Endothelial cell of umbilical vein (primary cell): ENCODE results near the gene TSPOAP1. TPM values are rescaled to one million over a fixed set of nuclear protein-coding genes. Genes with fewer than 3 reads are reported as not detected.

Experiments used
- BruUV-seq: library from RNA; stranded (reverse); fragments of 400-500 nt; replicated peaks from 2 replicates; lab custom pipeline; 2021; lab: Mats Ljungman, UMichigan
- CTCF ChIA-PET: fragments of 300-600, 350-600 bp; sonication (Branson Sonifier 250); formaldehyde crosslinking; loops from one replicate; lab custom pipeline; 2021; ENCODE audit warnings: antibody characterized with exemption, inconsistent platforms; lab: Charles Lee
- POLR2A ChIA-PET: fragments of 300-600, 350-600 bp; sonication (Branson Sonifier 250); formaldehyde crosslinking; loops from one replicate; lab custom pipeline; 2021; ENCODE audit warnings: antibody characterized with exemption, inconsistent platforms; lab: Charles Lee
- DNase-seq: peaks from one replicate; pipeline ENCODE4 v3.0.0-alpha.2; 2011; ENCODE audit warnings: low read depth, low spot score
- FAIRE-seq: peaks from 2 replicates; lab custom pipeline; 2011; peaks lifted over from hg19 to GRCh38; lab: Jason Lieb, UNC
- H2AFZ ChIP-seq: 2 replicates; pipeline ENCODE4 v1.6.0; 2012; ENCODE audit warnings: low read depth, low read length, control low read depth, inconsistent platforms
- H3K27ac ChIP-seq: 2 replicates; pipeline ENCODE4 v1.5.1; 2011; ENCODE audit warnings: low read depth, mild to moderate bottlenecking, control low read depth, low read length, moderate library complexity; ENCODE audit not compliant: insufficient read depth
- H3K27me3 ChIP-seq, 2 experiments: 2 replicates each; pipeline versions ENCODE4 v1.6.0 to v1.6.1; 2011; ENCODE audit warnings: low read length in 2 of 2, mixed read lengths in 1 of 2; ENCODE audit not compliant: control insufficient read depth in 2 of 2, insufficient read depth in 2 of 2
- H3K36me3 ChIP-seq, 2 experiments: 2 replicates in 1 of 2; 3 replicates in 1 of 2; pipeline ENCODE4 v1.5.1; 2011; ENCODE audit warnings: low read length in 2 of 2, mild to moderate bottlenecking in 1 of 2, moderate library complexity in 1 of 2; ENCODE audit not compliant: control insufficient read depth in 2 of 2, insufficient read depth in 2 of 2; ENCODE audit errors: extremely low read depth in 1 of 2
- H3K4me1 ChIP-seq: 3 replicates; pipeline ENCODE4 v1.5.1; 2011; ENCODE audit warnings: mild to moderate bottlenecking, low read length; ENCODE audit not compliant: control insufficient read depth, insufficient read depth; ENCODE audit errors: extremely low read depth
- H3K4me2 ChIP-seq: 2 replicates; pipeline ENCODE4 v1.6.1; 2011; ENCODE audit warnings: low read length, control low read depth, mixed read lengths; ENCODE audit not compliant: insufficient read depth
- H3K4me3 ChIP-seq, 3 experiments: fragments of 200-600 bp in 1 of 3; sonication (generic), shearing (Covaris generic) in 1 of 3; replicated peaks in 1 of 3; 2 replicates each; pipeline ENCODE4 v1.5.1; 2011 to 2016; ENCODE audit warnings: control low read depth in 3 of 3, low read length in 3 of 3, mild to moderate bottlenecking in 2 of 3, inconsistent platforms in 1 of 3, low read depth in 1 of 3, moderate library complexity in 1 of 3; ENCODE audit not compliant: insufficient read depth in 1 of 3
- H3K79me2 ChIP-seq: 2 replicates; pipeline ENCODE4 v1.6.0; 2012; ENCODE audit warnings: low read length, inconsistent platforms; ENCODE audit not compliant: control insufficient read depth, insufficient read depth
- H3K9ac ChIP-seq: replicated peaks from 2 replicates; pipeline ENCODE3; 2011; ENCODE audit warnings: low read length, control low read depth; ENCODE audit not compliant: insufficient read depth; ENCODE audit errors: extremely low read depth
- H3K9me1 ChIP-seq: replicated peaks from 3 replicates; pipeline ENCODE4 v1.6.0; 2011; ENCODE audit warnings: mild to moderate bottlenecking, low read length; ENCODE audit not compliant: control insufficient read depth, insufficient read depth; ENCODE audit errors: extremely low read depth
- H3K9me3 ChIP-seq: replicated peaks from 2 replicates; pipeline ENCODE4 v1.5.1; 2012; ENCODE audit warnings: low read length, inconsistent platforms; ENCODE audit not compliant: control insufficient read depth, insufficient read depth
- H4K20me1 ChIP-seq: replicated peaks from 2 replicates; pipeline ENCODE3; 2011; ENCODE audit warnings: mild to moderate bottlenecking, low read length; ENCODE audit not compliant: control insufficient read depth, insufficient read depth; ENCODE audit errors: extremely low read depth
- CTCF ChIP-seq, 2 donors: IDR thresholded peaks; 1 replicate in 1 of 2; 2 replicates in 1 of 2; pipeline ENCODE4 v1.5.1; 2011; ENCODE audit warnings: low read length in 2 of 2, mild to moderate bottlenecking in 2 of 2, moderate library complexity in 2 of 2, control low read depth in 1 of 2, inconsistent platforms in 1 of 2, low read depth in 1 of 2; ENCODE audit not compliant: insufficient read depth in 1 of 2; ENCODE audit errors: extremely low read depth in 1 of 2
- EZH2 ChIP-seq: IDR thresholded peaks from 2 replicates; pipeline ENCODE4 v1.6.1; 2012; ENCODE audit warnings: borderline replicate concordance, low read depth, mild to moderate bottlenecking, moderate library complexity, low read length, inconsistent platforms; ENCODE audit not compliant: severe bottlenecking
- FOS ChIP-seq: IDR thresholded peaks from 2 replicates; pipeline ENCODE4 v1.6.1; 2011; ENCODE audit warnings: mild to moderate bottlenecking, low read length, moderate library complexity, borderline replicate concordance; ENCODE audit not compliant: insufficient read depth
- GATA2 ChIP-seq: IDR thresholded peaks from 2 replicates; pipeline ENCODE4 v1.7.0; 2011; ENCODE audit warnings: low read depth, mild to moderate bottlenecking, moderate library complexity, mixed read lengths, low read length; ENCODE audit not compliant: insufficient read length, insufficient read depth
- JUN ChIP-seq: IDR thresholded peaks from 2 replicates; pipeline ENCODE4 v1.6.1; 2011; ENCODE audit warnings: borderline replicate concordance, low read depth; ENCODE audit not compliant: insufficient read length, insufficient read depth
- MAX ChIP-seq: IDR thresholded peaks from 2 replicates; pipeline ENCODE4 v1.6.1; 2011; ENCODE audit not compliant: insufficient read depth, insufficient read length
- MYC ChIP-seq: IDR thresholded peaks from one replicate; pipeline ENCODE4 v1.6.1; 2011; ENCODE audit warnings: mild to moderate bottlenecking, low read depth, low read length
- POLR2A ChIP-seq: IDR thresholded peaks from 2 replicates; pipeline ENCODE4 v1.6.1; 2012; ENCODE audit warnings: low read depth, mild to moderate bottlenecking, control low read depth, low read length
- POLR2AphosphoS5 ChIP-seq: IDR thresholded peaks from 2 replicates; pipeline ENCODE4 v1.6.1; 2012; ENCODE audit warnings: low read depth, mild to moderate bottlenecking, control low read depth, low read length, moderate library complexity; ENCODE audit not compliant: insufficient read depth
- dilution Hi-C: fragments of 300-500 bp; cut with MboI; formaldehyde crosslinking; loops from one replicate; pipeline ENCODE4 v1.15.0; 2019; ENCODE audit warnings: low sequenced_read_pairs; ENCODE audit not compliant: extremely low pct_ligation_motif_present
- intact Hi-C: fragments of 100-400 bp; cut with micrococcal nuclease; formaldehyde crosslinking; loops from one replicate; pipeline ENCODE4 v1.10.0; 2022
- polyA plus RNA-seq, 4 experiments: library from polyadenylated mRNA; depleted of rRNA in 3 of 4; stranded (reverse) in 3 of 4; unstranded in 1 of 4; fragments of >200 nt; gene quantifications; 2 replicates each; pipeline versions ENCODE4 v1.2.1 to v1.2.3, GENCODE V29; 2011 to 2012; ENCODE audit warnings: missing spikeins in 1 of 4
- total RNA-seq: library from RNA; stranded (reverse); gene quantifications from 2 replicates; pipeline ENCODE4 v1.2.3, GENCODE V29; 2021

The TSPOAP1 gene
- total and polyA plus RNA-seq, 2 donors (not counting 3 experiments of a cell fraction or from before 2014, with no cell fraction given) = not detected

GRCh38 chr17:58302919-58303585 is 25.5 kb downstream of the TSPOAP1 start:
- no peak for TF ChIP-seq EZH2
- TF ChIP-seq POLR2AphosphoS5 = no peak
- TF ChIP-seq MAX = no peak
- TF ChIP-seq CTCF (IDR thresholded peaks at IDR 0.05; ENCODE audit: extremely low read depth in 1 of 2, insufficient read depth in 1 of 2, low read depth in 1 of 2, low read length in 2 of 2) = no peak
- no peak for TF ChIP-seq POLR2A
- no peak for TF ChIP-seq JUN
- no peak for TF ChIP-seq FOS
- no peak for TF ChIP-seq MYC
- TF ChIP-seq GATA2 = no peak
- H3K36me3 ChIP-seq = no peaks in the 10 kb centered on the region
- intact Hi-C loops (no loop called here), dilution Hi-C loops (no loop called here)
- DNase-seq = no peak
- H3K4me1 ChIP-seq = no peaks in the 10 kb centered on the region
- H3K4me2 ChIP-seq = no peak overlapping the region
- no peak overlapping the region for H2AFZ ChIP-seq
- no peak overlapping the region for H3K9ac ChIP-seq
- H3K9me3 ChIP-seq = no peaks in the 10 kb centered on the region
- BruUV-seq = no TSS peak
- no peaks in the 10 kb centered on the region for H3K9me1 ChIP-seq
- no peaks in the 10 kb centered on the region for H3K79me2 ChIP-seq
- H3K4me3 ChIP-seq = no peak overlapping the region
- POLR2A ChIA-PET = no interaction called here
- H3K27me3 ChIP-seq = peaks cover 2 to 6% of the 10 kb centered on the region in 2 experiments
- no peak for FAIRE-seq
- H4K20me1 ChIP-seq = no peaks in the 10 kb centered on the region
- CTCF ChIA-PET = interaction anchor here (0.8 to 2.6 kb wide), 5 partner anchors 14 to 145 kb away, joined by 3 to 30 read pairs (median 8); partner anchors contain the start of gene RNF43
- no peak overlapping the region for H3K27ac ChIP-seq
